GM12878 (cell line): ENCODE data around the gene PKD1L1. TPM values are rescaled to one million over a fixed set of nuclear protein-coding genes. Genes with fewer than 3 reads are reported as not detected.

Source experiments
- ATAC-seq: fragments of 200-7000 bp; cut with Tn5 transposase; 3 replicates; pipeline ENCODE4 v1.9.1; 2020; ENCODE audit warnings: mild to moderate bottlenecking, moderate library complexity
- BruUV-seq: library from RNA; stranded (reverse); fragments of 400-500 nt; replicated peaks from 2 replicates; lab custom pipeline; 2021; lab: Mats Ljungman, UMichigan
- CTCF ChIA-PET: fragments of 300-600 bp; sonication (Branson Sonifier 250); formaldehyde crosslinking; extraction: SDS; loops from one replicate; lab custom pipeline; 2021; ENCODE audit warnings: inconsistent platforms; lab: Yijun Ruan, JAX
- POLR2A ChIA-PET: fragments of 350-600 bp; formaldehyde crosslinking; extraction: SDS; loops from one replicate; lab custom pipeline; 2021; ENCODE audit warnings: inconsistent platforms; lab: Charles Lee
- RAD21 ChIA-PET: fragments of 300-600 bp; sonication (Branson Sonifier 250); formaldehyde crosslinking; loops from one replicate; lab custom pipeline; 2023; ENCODE audit warnings: antibody characterized with exemption; ENCODE audit not compliant: unreplicated experiment; lab: Charles Lee
- SMC1A ChIA-PET: fragments of 300-600 bp; sonication (Branson Sonifier 250); formaldehyde crosslinking; loops from one replicate; lab custom pipeline; 2023; ENCODE audit not compliant: unreplicated experiment, uncharacterized antibody; lab: Charles Lee
- DNase-seq: peaks from one replicate; pipeline ENCODE4 v3.0.0-alpha.2; 2011; ENCODE audit warnings: low read depth, low spot score
- FAIRE-seq: peaks from 3 replicates; lab custom pipeline; 2011; peaks lifted over from hg19 to GRCh38; lab: Jason Lieb, UNC
- H2AFZ ChIP-seq: 2 replicates; pipeline ENCODE4 v1.6.0; 2011; ENCODE audit warnings: low read depth, low read length, control low read depth; ENCODE audit not compliant: control insufficient read depth
- H3K27ac ChIP-seq: 2 replicates; pipeline ENCODE4 v1.5.1; 2011; ENCODE audit warnings: control low read depth; ENCODE audit not compliant: control insufficient read depth, insufficient read depth
- H3K27me3 ChIP-seq, 2 experiments: replicated peaks in 1 of 2; 2 replicates each; pipeline versions ENCODE4 v1.6.0 to v1.6.1; 2011; ENCODE audit warnings: low read length in 1 of 2; ENCODE audit not compliant: control insufficient read depth in 2 of 2, insufficient read depth in 2 of 2
- H3K36me3 ChIP-seq, 2 experiments: 2 replicates each; pipeline ENCODE4 v1.5.1; 2011; ENCODE audit warnings: low read length in 1 of 2; ENCODE audit not compliant: control insufficient read depth in 2 of 2, insufficient read depth in 2 of 2
- H3K4me1 ChIP-seq: 2 replicates; pipeline ENCODE4 v1.6.1; 2011; ENCODE audit warnings: mild to moderate bottlenecking, low read length, moderate library complexity, mixed read lengths; ENCODE audit not compliant: control insufficient read depth, insufficient read depth
- H3K4me2 ChIP-seq: 2 replicates; pipeline ENCODE4 v1.6.0; 2011; ENCODE audit warnings: control low read depth; ENCODE audit not compliant: control insufficient read depth, insufficient read depth
- H3K4me3 ChIP-seq: fragments of 200-600 bp; sonication (generic); 2 replicates; pipeline ENCODE4 v1.5.1; 2016
- H3K79me2 ChIP-seq: 2 replicates; pipeline ENCODE4 v1.6.0; 2011; ENCODE audit warnings: low read length; ENCODE audit not compliant: control insufficient read depth, insufficient read depth
- H3K9ac ChIP-seq: 2 replicates; pipeline ENCODE4 v1.8.0; 2011; ENCODE audit warnings: low read length, control low read depth, mixed read lengths; ENCODE audit not compliant: control insufficient read depth, insufficient read depth
- H3K9me3 ChIP-seq: replicated peaks from 3 replicates; pipeline ENCODE4 v1.5.1; 2011; ENCODE audit warnings: mild to moderate bottlenecking, low read length; ENCODE audit not compliant: control insufficient read depth, insufficient read depth
- H4K20me1 ChIP-seq: 2 replicates; pipeline ENCODE4 v1.6.0; 2011; ENCODE audit not compliant: control insufficient read depth, insufficient read depth
- CHD2 ChIP-seq: IDR thresholded peaks from 2 replicates; pipeline ENCODE4 v1.6.1; 2011; ENCODE audit warnings: low read depth, low read length, improper control_type of control experiment, borderline replicate concordance
- EP300 ChIP-seq, 2 experiments: fragments of 150-350 bp in 1 of 2; IDR thresholded peaks; 2 replicates each; pipeline ENCODE4 v1.6.1; 2011 to 2012; ENCODE audit warnings: low read depth in 2 of 2, low read length in 2 of 2, borderline replicate concordance in 1 of 2, improper control_type of control experiment in 1 of 2, inconsistent platforms in 1 of 2; ENCODE audit not compliant: control insufficient read depth in 1 of 2
- SIN3A ChIP-seq: IDR thresholded peaks from 2 replicates; pipeline ENCODE4 v1.6.1; 2012; ENCODE audit warnings: low read depth, low read length, improper control_type of control experiment
- STAT3 ChIP-seq: IDR thresholded peaks from 2 replicates; pipeline ENCODE4 v1.6.1; 2011; ENCODE audit warnings: low read depth, low read length, improper control_type of control experiment
- SUPT20H ChIP-seq: IDR thresholded peaks from 2 replicates; pipeline ENCODE4 v1.6.1; 2011; ENCODE audit warnings: low read depth, mild to moderate bottlenecking, low read length, moderate library complexity, borderline replicate concordance; ENCODE audit not compliant: control insufficient read depth
- TARDBP ChIP-seq: IDR thresholded peaks from 2 replicates; pipeline ENCODE4 v1.6.1; 2016; ENCODE audit warnings: borderline replicate concordance
- TBL1XR1 ChIP-seq: IDR thresholded peaks from 2 replicates; pipeline ENCODE4 v1.6.1; 2012; ENCODE audit warnings: low read depth, low read length, improper control_type of control experiment
- WGBS: methylation state at CpG from one replicate; pipeline ENCODE4 v1.1.6; 2016; ENCODE audit warnings: low lambda C conversion rate; ENCODE audit not compliant: insufficient replicate concordance, insufficient coverage; ENCODE audit errors: missing lambda C conversion rate; 5-methylcytosine and 5-hydroxymethylcytosine counted together
- in situ Hi-C: fragments of 300-500 bp; cut with MboI; formaldehyde crosslinking; loops from 9 replicates; pipeline ENCODE4 v1.14.3; 2018; ENCODE audit warnings: mixed read lengths
- intact Hi-C: fragments of 100-400 bp; cut with micrococcal nuclease; formaldehyde crosslinking; loops from one replicate; pipeline ENCODE4 v1.14.2; 2022; ENCODE audit not compliant: unreplicated experiment
- polyA plus RNA-seq, 11 experiments: library from polyadenylated mRNA; depleted of rRNA in 4 of 11; unstranded in 6 of 11; stranded (reverse) in 5 of 11; fragments of >200 nt; fragmentation: Nextera tagmentation in 4 of 11; fragmentation: Illumina TruSeq in 1 of 11; extraction: Ambion mirVana in 4 of 11; extraction: Trizol in 1 of 11; gene quantifications; 1 replicate in 1 of 11; 2 replicates in 10 of 11; pipeline versions ENCODE4 v1.2.1 to v1.2.3, GENCODE V29; 2011 to 2016; ENCODE audit warnings: inconsistent platforms in 2 of 11, missing spikeins in 2 of 11, low read depth in 1 of 11
- total RNA-seq, 4 experiments: library from RNA; depleted of rRNA in 3 of 4; stranded (reverse); fragments of >200 nt in 3 of 4; fragmentation: Illumina TruSeq in 1 of 4; extraction: Trizol in 1 of 4; gene quantifications; 2 replicates each; pipeline versions ENCODE4 v1.2.1 to v1.2.3, GENCODE V29; 2013 to 2021
- TF ChIP-seq, protein P1 (sequence below): fragments of 150-350 bp; IDR thresholded peaks from 2 replicates; pipeline ENCODE4 v1.6.1; 2014; ENCODE audit warnings: mild to moderate bottlenecking, low read depth, low read length

PKD1L1 gene
- total and polyA plus RNA-seq, 10 of the 15 experiments (the other 5 are each of a cell fraction or from before 2014, with no cell fraction given): under 0.01 to 0.05 (median 0.02) TPM; not detected in 3

DNA sequence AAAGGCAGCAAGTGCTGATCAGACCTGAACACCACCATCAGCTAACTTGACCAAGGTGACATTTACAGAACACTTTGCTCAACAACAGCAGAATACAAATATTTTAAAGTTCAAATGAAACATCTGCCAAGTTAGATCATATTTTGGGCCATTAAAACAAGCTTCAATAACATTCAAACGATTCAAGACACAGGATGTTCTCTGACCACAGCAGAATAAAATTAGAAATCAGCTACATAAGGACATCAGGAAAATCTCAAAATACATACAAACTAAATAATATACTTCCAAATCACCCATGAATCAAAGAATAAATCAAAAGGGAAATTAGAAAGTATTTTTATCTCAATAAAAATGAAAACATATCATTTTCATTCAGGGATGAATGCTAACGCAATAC, 173.0 kb downstream of the PKD1L1 start:
- in situ Hi-C loops: no loop called here
- DNase-seq (no peak), FAIRE-seq (no peak), ATAC-seq (no peak)
- SMC1A ChIA-PET: no interaction called here
- 47% methylated on average over 2 of the region's 2 CpGs for WGBS
- no peaks in the 10 kb centered on the region for H3K4me1 ChIP-seq
- TF ChIP-seq TBL1XR1 (no peak), TARDBP (no peak), STAT3 (no peak), EP300 (IDR thresholded peaks at IDR 0.05; ENCODE audit: borderline replicate concordance in 1 of 2, control insufficient read depth in 1 of 2, low read depth in 2 of 2, low read length in 2 of 2) (no peak), SIN3A (no peak), CHD2 (no peak), SUPT20H (no peak)
- TF ChIP-seq, protein P1, sequence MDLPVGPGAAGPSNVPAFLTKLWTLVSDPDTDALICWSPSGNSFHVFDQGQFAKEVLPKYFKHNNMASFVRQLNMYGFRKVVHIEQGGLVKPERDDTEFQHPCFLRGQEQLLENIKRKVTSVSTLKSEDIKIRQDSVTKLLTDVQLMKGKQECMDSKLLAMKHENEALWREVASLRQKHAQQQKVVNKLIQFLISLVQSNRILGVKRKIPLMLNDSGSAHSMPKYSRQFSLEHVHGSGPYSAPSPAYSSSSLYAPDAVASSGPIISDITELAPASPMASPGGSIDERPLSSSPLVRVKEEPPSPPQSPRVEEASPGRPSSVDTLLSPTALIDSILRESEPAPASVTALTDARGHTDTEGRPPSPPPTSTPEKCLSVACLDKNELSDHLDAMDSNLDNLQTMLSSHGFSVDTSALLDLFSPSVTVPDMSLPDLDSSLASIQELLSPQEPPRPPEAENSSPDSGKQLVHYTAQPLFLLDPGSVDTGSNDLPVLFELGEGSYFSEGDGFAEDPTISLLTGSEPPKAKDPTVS: no peak
- no peaks in the 10 kb centered on the region for H3K9me3 ChIP-seq
- CTCF ChIA-PET: no interaction called here
- no TSS peak for BruUV-seq
- H3K27ac ChIP-seq: no peak overlapping the region
- no peak overlapping the region for H3K4me3 ChIP-seq
- H3K4me2 ChIP-seq: no peak overlapping the region
- H3K27me3 ChIP-seq: no peaks in the 10 kb centered on the region
- no peaks in the 10 kb centered on the region for H4K20me1 ChIP-seq
- no peak overlapping the region for H2AFZ ChIP-seq
- RAD21 ChIA-PET: no interaction called here
- H3K9ac ChIP-seq: no peak overlapping the region
- intact Hi-C loops: no loop called here
- no peaks in the 10 kb centered on the region for H3K36me3 ChIP-seq
- POLR2A ChIA-PET: no interaction called here
- no peaks in the 10 kb centered on the region for H3K79me2 ChIP-seq
